22Rv1 (cell line): ENCODE measurements around the gene PRICKLE1.

Experiments used
- CTCF ChIP-seq: fragments of 450-650 bp; IDR thresholded peaks from 2 replicates; pipeline ENCODE4 v1.5.1; 2017; ENCODE audit warnings: mild to moderate bottlenecking
- ZFX ChIP-seq: fragments of 450-650 bp; IDR thresholded peaks from 2 replicates; pipeline ENCODE4 v1.6.1; 2017; ENCODE audit warnings: antibody characterized with exemption, borderline replicate concordance

- TF ChIP-seq CTCF (no peak), ZFX (no peak)
These were observed 121.2 kb downstream of the PRICKLE1 start for GRCh38 chr12:42468341-42468821.
